NCI-H1417 treated with DMSO at 0.1 percent for 48 hours (cell line): ENCODE data around the gene ABL1.

Experiments used
- DNase-seq: peaks from one replicate; lab custom pipeline; 2025; lab: John Stamatoyannopoulos, UW

The ABL1 gene

GRCh38 chr9:130891688-130892476, 56.8 kb downstream of the ABL1 start:
- DNase-seq, result no peak

GRCh38 chr9:130892477-130893304, 57.6 kb downstream of the ABL1 start:
- no peak for DNase-seq

GRCh38 chr9:130893341-130894101, 58.5 kb downstream of the ABL1 start:
- DNase-seq, result no peak

GRCh38 chr9:130894546-130894945, 59.5 kb downstream of the ABL1 start:
- no peak for DNase-seq

GRCh38 chr9:130895038-130895437, 60.0 kb downstream of the ABL1 start:
- no peak for DNase-seq

- no peak for DNase-seq
Observed at GRCh38 chr9:130895481-130896232, 60.6 kb downstream of the ABL1 start.

- no peak for DNase-seq
Observed at GRCh38 chr9:130896233-130897014, 61.4 kb downstream of the ABL1 start, which contains the start of gene QRFP. Gene QRFP (minus strand): TSS chr9:130896812. CDS start chr9:130893838, 2,974 bp downstream.

GRCh38 chr9:130897105-130897751, 62.2 kb downstream of the ABL1 start:
- no peak for DNase-seq

- DNase-seq, result no peak
Observed at GRCh38 chr9:130897848-130898551, 62.9 kb downstream of the ABL1 start.

- no peak for DNase-seq
Observed at GRCh38 chr9:130898552-130898852, 63.4 kb downstream of the ABL1 start.

- no peak for DNase-seq
Observed at GRCh38 chr9:130899051-130899748, 64.1 kb downstream of the ABL1 start.

GRCh38 chr9:130900701-130901497, 65.8 kb downstream of the ABL1 start:
- DNase-seq, result no peak

- DNase-seq, result no peak
Observed at GRCh38 chr9:130901498-130902203, 66.6 kb downstream of the ABL1 start.

GRCh38 chr9:130902204-130903185, 67.4 kb downstream of the ABL1 start:
- no peak for DNase-seq

- DNase-seq, result no peak
Observed at GRCh38 chr9:130903194-130904069, 68.4 kb downstream of the ABL1 start.
